ENCODE data around the gene MGA.
A peak's percentile ranks its signal among the peaks of the same experiment; 100 is the strongest.

MGA gene

GRCh38 chr15:41648097-41648496 is 12.1 kb upstream of the MGA start:
- Mint-ChIP-seq H3K4me1 (no peaks in the 10 kb centered on the region), H3K9me3 (peaks cover 0 to 7% of the 10 kb centered on the region in 2 donors), H3K27ac (no peak overlapping the region), H3K4me3 (no peak overlapping the region), H3K27me3 (no peaks in the 10 kb centered on the region)
- ATAC-seq (no peak), DNase-seq (no peak)

DNA sequence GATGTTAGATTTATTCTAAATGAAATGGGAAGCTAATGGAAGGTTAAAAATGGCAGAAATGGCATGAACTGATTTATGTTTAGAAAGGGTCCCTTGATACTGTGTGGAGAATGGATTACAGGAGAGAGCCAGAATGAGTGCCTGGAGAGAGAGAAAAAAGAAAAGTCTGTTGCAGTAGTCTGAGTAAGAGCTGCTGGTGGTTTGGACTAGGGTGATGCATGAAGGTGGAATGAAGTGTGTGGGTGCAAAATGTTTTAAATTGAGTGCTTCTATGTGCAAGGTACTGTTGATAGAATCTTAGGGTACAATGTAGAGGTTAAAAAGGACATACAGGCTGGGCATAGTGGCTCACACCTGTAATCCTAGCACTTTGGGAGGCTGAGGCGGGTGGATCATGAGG is 11.4 kb upstream of the MGA start:
- Mint-ChIP-seq H3K4me3 (no peak overlapping the region), H3K9me3 (peaks cover 0 to 7% of the 10 kb centered on the region in 2 donors), H3K4me1 (peaks cover 2% of the 10 kb centered on the region), H3K27ac (no peak overlapping the region), H3K27me3 (no peaks in the 10 kb centered on the region)
- DNase-seq = no peak
- no peak for ATAC-seq

GRCh38 chr15:41650806-41651205 is 9.4 kb upstream of the MGA start:
- Mint-ChIP-seq H3K27me3 (no peaks in the 10 kb centered on the region), H3K27ac (no peak overlapping the region), H3K9me3 (peaks cover 0 to 7% of the 10 kb centered on the region in 2 donors), H3K4me1 (peaks cover 5% of the 10 kb centered on the region), H3K4me3 (no peak overlapping the region)
- ATAC-seq (no peak), DNase-seq (no peak)

- DNase-seq (no peak), ATAC-seq (no peak)
- no peak overlapping the region for H3K27ac Mint-ChIP-seq
- peaks cover 5% of the 10 kb centered on the region for H3K4me1 Mint-ChIP-seq
- no peak overlapping the region for H3K4me3 Mint-ChIP-seq
- H3K27me3 Mint-ChIP-seq = no peaks in the 10 kb centered on the region
- H3K9me3 Mint-ChIP-seq = peaks cover 0 to 7% of the 10 kb centered on the region in 2 donors
Measured at GRCh38 chr15:41651373-41651772, 8.8 kb upstream of the MGA start.

DNA sequence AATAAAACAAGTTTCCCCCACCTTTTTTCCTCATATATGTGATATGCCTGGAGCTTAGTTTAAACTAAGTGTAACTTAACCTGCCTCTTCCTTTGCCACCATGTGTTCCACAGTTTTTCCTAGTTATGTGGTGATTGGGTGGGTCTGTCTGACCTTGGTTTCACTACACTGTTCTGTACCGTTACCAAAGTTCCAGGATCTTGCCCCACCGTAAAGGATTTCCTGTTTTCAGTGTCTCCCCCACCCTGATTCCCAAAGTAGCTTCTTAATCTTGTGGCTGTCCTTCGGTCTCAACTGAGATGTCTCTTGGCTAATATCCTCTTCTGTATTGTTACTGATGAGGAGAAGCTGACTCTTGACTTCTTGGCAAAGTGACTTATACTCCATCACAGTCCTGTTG is 6.4 kb upstream of the MGA start:
- H3K4me3 Mint-ChIP-seq = no peak overlapping the region
- H3K27ac Mint-ChIP-seq = no peak overlapping the region
- peaks cover 2% of the 10 kb centered on the region for H3K27me3 Mint-ChIP-seq

DNA sequence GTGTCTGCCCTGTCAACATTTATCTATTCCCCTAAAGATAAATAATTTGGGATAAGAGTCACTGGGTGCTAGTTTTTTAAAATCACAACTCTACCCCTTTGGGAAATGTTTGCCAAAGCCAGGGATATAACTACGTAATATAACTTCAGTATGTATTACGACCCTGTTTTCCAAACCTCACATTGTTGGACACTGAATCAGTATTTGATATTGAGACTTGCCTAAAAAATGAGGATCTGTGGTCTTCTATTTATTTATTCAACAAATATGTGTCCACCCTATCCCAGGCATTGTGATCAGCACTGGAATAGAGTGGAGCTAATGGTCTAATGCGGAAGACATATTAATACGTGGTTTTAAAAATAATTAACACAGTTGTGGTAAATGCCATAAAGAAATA is 4.5 kb upstream of the MGA start:
- Mint-ChIP-seq H3K27me3 (peaks cover 15% of the 10 kb centered on the region), H3K9me3 (peaks cover 6 to 10% of the 10 kb centered on the region in 2 donors), H3K4me1 (peaks cover 18% of the 10 kb centered on the region), H3K27ac (no peak overlapping the region), H3K4me3 (no peak overlapping the region)
- ATAC-seq = no peak
- no peak for DNase-seq

More for the DNA sequence above, 6.4 kb upstream of the MGA start:
- ATAC-seq (no peak), DNase-seq (no peak)
- Mint-ChIP-seq H3K9me3 (peaks cover 0 to 7% of the 10 kb centered on the region in 2 donors), H3K4me1 (peaks cover 5% of the 10 kb centered on the region)

DNA sequence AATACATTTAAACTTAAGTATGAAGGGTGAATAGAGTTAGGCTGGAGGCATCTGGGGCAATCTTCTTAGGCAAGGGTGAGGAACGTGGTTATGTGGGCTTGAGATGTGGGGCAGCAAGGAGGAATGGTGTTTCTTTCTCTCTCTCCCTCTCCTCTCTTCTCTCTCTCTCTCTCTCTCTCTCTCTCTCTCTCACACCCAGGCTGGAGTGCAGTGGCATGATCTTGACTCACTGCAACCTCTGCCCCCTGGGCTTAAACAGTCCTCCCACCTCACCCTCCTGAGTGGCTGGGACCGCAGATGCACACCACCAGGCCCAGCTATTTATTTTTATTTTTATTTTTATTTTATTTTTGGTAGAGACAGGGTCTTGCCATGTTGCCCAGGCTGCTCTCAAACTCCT is 4.0 kb upstream of the MGA start:
- Mint-ChIP-seq H3K4me1 (peaks cover 22% of the 10 kb centered on the region), H3K4me3 (no peak overlapping the region), H3K9me3 (peaks cover 7 to 10% of the 10 kb centered on the region in 2 donors), H3K27me3 (peaks cover 15% of the 10 kb centered on the region), H3K27ac (no peak overlapping the region)
- ATAC-seq = no peak
- no peak for DNase-seq

DNA sequence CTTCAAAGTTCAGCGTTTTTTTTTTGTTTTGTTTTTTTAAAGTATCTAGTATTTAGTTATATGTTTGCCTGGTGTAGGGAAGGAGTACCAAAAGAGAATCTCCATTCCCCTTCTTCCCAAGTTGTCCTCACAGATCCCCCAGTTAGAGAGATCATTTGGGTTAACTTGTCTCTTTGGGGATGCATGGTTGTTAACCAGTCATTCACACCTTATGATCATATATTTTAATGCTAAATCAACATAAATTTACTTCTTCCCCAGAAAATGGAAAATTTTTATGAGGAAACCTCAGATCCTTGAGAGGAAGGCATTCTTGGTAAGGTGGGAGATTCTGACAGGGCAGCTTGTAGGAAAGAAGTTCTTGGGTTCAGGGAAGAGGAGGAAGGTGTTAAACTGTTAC is 1.5 kb upstream of the MGA start:
- peaks cover 8 to 10% of the 10 kb centered on the region in 2 donors for H3K9me3 Mint-ChIP-seq
- H3K27ac Mint-ChIP-seq = no peak overlapping the region
- no peak overlapping the region for H3K4me3 Mint-ChIP-seq
- peaks cover 15% of the 10 kb centered on the region for H3K27me3 Mint-ChIP-seq
- DNase-seq = no peak
- ATAC-seq = no peak
- H3K4me1 Mint-ChIP-seq = peaks cover 46% of the 10 kb centered on the region

DNA sequence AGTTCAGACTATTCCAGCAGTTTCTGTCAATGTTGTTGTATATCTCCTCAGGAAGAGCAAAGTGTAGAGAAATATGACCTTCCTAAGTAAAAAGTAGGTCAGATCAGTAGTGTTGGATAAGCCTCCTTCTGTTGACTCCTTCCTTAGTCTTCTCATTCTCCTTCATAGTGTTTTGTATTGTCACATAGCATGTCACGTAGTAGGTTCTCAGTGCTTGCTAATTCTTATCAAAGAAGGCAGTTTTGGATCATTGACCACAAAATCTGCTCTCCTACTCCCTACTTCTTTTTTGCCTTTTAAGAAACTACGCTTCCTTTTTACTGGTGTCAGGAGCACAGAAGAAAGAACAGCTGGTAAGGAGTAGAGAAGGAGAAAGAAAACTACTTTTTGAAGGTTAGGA is 1.0 kb upstream of the MGA start:
- peak overlapping the region in 1 of 2 donors; percentile 97 for H3K4me3 Mint-ChIP-seq
- ATAC-seq (no peak), DNase-seq (no peak)
- H3K9me3 Mint-ChIP-seq = peaks cover 8 to 10% of the 10 kb centered on the region in 2 donors
- H3K27me3 Mint-ChIP-seq = peaks cover 15% of the 10 kb centered on the region
- peak overlapping the region in 1 of 2 donors; percentile 27 for H3K27ac Mint-ChIP-seq
- H3K4me1 Mint-ChIP-seq = peaks cover 43% of the 10 kb centered on the region

- H3K4me3 Mint-ChIP-seq = peak overlapping the region; percentile 89 to 97
- H3K27ac Mint-ChIP-seq = peak overlapping the region; percentile 95 to 97
- DNase-seq (no peak), ATAC-seq (peak; percentile 36)
- H3K4me1 Mint-ChIP-seq = peaks cover 44% of the 10 kb centered on the region
- H3K27me3 Mint-ChIP-seq = peaks cover 15% of the 10 kb centered on the region
- peaks cover 8 to 10% of the 10 kb centered on the region in 2 donors for H3K9me3 Mint-ChIP-seq
Measured at GRCh38 chr15:41659855-41660234, 360 bp upstream of the MGA start.

DNA sequence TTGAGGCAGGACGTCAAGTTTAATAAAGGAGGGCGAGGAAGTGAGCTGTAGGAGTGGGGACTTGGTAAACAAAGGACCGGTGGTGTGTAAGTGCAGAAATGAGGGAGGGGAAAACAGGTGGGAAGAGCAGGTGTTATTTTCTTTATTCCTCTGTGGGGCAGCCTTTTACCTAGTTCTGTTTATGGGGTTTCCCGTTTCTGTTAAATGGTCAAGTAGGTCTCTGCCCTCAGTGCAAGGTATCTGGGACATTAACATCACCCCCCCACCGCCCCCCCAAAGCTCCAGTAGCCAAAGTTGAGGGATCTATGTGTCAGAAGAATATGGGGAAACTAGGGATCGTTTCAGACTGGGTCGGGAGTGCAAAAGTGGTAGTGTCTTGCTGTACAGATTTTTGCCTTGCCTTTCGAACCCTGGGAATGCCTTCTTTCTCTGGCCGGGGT is 893 bp downstream of the MGA start:
- no peak for ATAC-seq
- Mint-ChIP-seq H3K9me3 (peaks cover 8 to 10% of the 10 kb centered on the region in 2 donors), H3K4me3 (peak overlapping the region; percentile 89 to 97), H3K4me1 (peaks cover 53% of the 10 kb centered on the region), H3K27ac (peak overlapping the region; percentile 95 to 97), H3K27me3 (peaks cover 15% of the 10 kb centered on the region)
- DNase-seq = no peak

DNA sequence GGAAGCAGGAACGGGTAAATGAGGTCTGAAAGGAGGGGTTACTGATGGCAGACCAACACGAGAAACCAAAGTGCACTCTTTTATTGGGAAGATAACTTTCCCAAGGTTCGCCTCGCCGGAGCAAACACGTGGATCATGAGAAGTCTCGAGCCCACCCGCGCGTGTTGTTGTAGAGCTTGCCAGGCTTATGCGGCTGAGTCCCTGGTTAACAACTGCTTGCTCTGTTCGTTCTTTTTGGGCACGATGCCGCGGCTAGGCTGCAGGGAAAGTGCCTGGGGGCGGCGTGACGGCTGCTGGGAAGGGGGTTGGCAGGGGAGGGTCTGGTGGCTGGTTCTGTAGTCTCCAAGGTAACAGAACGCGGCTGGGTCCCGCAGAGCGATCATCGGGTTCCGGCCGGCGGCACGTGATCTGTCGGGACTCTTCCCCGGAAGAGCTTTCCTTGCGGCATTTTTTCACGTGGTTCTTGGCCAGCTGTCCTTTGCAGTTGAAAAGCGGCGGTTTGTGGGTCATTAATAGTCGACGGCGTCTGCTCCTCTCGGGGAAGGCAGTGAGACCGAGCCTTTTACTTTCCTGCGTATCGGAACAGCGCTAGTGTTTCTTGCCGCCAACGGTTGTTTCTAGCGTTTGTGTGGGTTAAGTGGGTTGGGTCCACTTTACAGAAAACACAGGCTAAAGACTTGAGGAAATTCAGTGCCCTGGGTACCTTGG is 1.5 kb downstream of the MGA start:
- peak; percentile 48 to 61 for DNase-seq
- Mint-ChIP-seq H3K9me3 (peaks cover 8 to 10% of the 10 kb centered on the region in 2 donors), H3K4me3 (peak overlapping the region; percentile 89 to 97), H3K27me3 (peaks cover 15% of the 10 kb centered on the region), H3K27ac (peak overlapping the region; percentile 88 to 95), H3K4me1 (peaks cover 59% of the 10 kb centered on the region)
- ATAC-seq = peak; percentile 31

DNA sequence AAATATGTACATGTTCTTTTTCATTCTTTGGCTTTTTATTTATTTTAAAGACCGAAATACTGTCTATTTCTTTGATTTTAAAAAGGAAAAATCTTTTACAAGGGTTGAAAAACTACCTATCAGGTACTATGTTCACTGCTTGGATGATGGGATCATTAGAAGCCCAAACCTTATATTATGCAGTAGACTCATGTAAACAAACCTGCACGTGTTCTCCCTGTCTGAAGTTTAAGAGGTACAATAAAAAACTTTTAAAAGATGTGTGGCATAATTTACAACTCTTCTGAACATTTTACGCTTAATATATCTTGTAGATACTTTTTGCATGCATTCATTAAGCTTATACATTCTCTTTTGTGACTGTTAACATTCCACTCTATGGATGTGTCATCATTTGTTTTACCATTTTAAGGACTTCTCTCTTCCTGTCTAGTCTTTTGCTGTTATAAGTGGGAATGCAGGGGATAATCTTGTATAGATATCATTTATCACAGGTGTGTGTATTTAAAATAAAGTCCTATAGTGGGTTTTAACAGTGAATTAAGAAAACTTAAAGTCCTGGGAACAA is 6.2 kb downstream of the MGA start:
- Mint-ChIP-seq H3K4me1 (peaks cover 62% of the 10 kb centered on the region), H3K27me3 (no peaks in the 10 kb centered on the region), H3K4me3 (no peak overlapping the region), H3K27ac (no peak overlapping the region), H3K9me3 (no peaks in the 10 kb centered on the region)
- DNase-seq (no peak), ATAC-seq (no peak)

DNA sequence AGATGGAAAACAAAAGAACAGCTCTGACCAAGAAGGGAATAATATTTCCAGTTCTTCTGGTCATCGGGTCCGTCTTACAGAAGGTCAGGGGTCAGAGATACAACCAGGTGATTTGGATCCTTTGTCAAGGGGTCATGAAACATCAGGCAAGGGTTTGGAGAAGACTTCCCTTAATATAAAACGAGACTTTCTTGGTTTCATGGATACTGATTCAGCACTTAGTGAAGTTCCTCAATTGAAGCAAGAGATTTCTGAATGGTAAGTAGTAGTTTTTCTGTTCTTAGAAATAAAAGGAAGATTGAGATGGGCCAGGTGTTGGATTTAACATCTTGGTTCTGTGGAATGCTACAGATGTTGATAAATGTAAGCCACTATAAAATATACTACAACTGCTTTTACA is 9.5 kb downstream of the MGA start:
- H3K4me1 Mint-ChIP-seq = peaks cover 51% of the 10 kb centered on the region
- H3K27me3 Mint-ChIP-seq = no peaks in the 10 kb centered on the region
- H3K4me3 Mint-ChIP-seq = no peak overlapping the region
- no peak for ATAC-seq
- no peak for DNase-seq
- no peak overlapping the region for H3K27ac Mint-ChIP-seq
- no peaks in the 10 kb centered on the region for H3K9me3 Mint-ChIP-seq

DNA sequence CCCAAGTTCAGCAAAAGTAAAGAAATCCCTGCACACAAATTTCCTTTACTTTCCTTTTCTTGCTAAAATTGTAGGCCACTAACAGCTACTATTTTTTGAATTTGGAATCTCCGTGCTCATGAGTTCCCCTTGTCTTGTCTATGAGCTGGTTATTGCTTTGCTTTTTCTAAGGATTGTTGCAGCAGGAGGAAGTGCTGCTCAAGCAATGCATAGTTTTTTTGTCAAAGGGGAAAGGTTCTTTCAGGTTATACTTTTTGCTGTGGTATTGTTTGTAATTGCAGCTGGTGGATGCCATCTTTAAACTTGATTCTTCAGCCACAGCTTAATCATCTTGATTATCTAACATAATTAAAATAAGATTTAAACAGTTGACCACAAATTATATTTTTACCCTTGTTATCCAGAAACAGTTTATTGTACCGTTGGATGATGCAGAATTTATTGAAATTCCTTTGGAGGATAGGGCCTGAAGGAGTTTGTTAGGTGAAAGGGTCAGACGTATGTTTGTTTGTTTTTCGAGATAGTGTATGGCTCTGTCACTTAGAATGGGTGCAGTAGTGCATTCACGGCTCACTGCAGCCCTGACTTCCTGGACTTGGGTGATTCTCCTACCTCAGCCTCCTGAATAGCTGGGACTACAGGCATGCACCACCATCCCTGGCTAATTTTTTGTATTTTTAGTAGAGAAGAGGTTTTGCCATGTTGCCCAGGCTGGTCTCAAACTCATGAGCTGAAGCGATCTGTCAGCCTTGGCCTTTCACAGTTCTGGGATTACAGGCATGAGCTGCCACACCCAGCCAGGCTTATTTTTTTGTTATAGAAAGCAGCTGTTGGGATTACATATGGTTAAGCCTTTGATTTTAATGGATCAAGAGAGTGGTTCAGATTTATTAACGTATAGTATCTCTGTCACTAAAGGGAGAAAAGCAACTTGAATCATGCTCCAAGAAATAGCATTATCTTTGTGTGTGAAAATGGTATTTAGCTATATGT is 11.7 kb downstream of the MGA start:
- H3K27me3 Mint-ChIP-seq = no peaks in the 10 kb centered on the region
- H3K27ac Mint-ChIP-seq = no peak overlapping the region
- H3K4me3 Mint-ChIP-seq = no peak overlapping the region
- H3K9me3 Mint-ChIP-seq = no peaks in the 10 kb centered on the region
- ATAC-seq (no peak), DNase-seq (no peak)
- peaks cover 44% of the 10 kb centered on the region for H3K4me1 Mint-ChIP-seq

DNA sequence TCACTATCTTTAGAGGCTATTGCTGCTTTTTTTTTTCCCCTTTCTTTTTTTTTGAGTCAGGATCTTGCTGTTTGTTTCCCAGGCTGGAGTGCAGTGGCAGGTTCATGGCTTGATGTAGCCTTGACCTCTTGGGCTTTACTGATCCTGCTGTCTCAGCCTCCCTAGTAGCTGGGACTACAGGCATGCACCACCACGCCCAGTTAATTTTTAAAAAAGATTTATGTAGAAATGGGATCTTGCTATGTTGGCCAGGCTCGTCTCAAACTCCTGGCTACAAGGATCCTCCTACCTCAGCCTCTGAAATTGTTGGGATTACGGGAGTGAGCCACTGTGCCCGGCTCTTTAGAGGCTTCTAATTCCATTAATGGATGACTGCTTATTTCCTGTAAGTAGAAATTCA is 15.1 kb downstream of the MGA start:
- ATAC-seq (no peak), DNase-seq (no peak)
- Mint-ChIP-seq H3K27ac (no peak overlapping the region), H3K4me3 (no peak overlapping the region), H3K27me3 (no peaks in the 10 kb centered on the region), H3K4me1 (peaks cover 39% of the 10 kb centered on the region), H3K9me3 (no peaks in the 10 kb centered on the region)

Measured in stimulated activated naive CD8-positive, alpha-beta T cell treated with anti-CD3 and anti-CD28 coated beads, Interleukin-15, amount 100 ng/mL, for 72 hours (primary cell).